SK-N-DZ (cell line): ENCODE data around the gene RBKS.

ENCODE experiments used
- DNase-seq: peaks from one replicate; pipeline ENCODE4 v3.0.0-alpha.2; 2015; ENCODE audit warnings: low spot score

RBKS gene

GRCh38 chr2:27735263-27735904 is 154.8 kb downstream of the RBKS start:
- no peak for DNase-seq

- no peak for DNase-seq
These were observed 155.9 kb downstream of the RBKS start for GRCh38 chr2:27734305-27734704.
